ENCODE results near the gene SEMA3G. TPM values are rescaled to one million over a fixed set of nuclear protein-coding genes. Genes with fewer than 3 reads are reported as not detected.

SEMA3G gene
- total RNA-seq, 1 experiment from 2014 or later, result 1.6 TPM

DNA sequence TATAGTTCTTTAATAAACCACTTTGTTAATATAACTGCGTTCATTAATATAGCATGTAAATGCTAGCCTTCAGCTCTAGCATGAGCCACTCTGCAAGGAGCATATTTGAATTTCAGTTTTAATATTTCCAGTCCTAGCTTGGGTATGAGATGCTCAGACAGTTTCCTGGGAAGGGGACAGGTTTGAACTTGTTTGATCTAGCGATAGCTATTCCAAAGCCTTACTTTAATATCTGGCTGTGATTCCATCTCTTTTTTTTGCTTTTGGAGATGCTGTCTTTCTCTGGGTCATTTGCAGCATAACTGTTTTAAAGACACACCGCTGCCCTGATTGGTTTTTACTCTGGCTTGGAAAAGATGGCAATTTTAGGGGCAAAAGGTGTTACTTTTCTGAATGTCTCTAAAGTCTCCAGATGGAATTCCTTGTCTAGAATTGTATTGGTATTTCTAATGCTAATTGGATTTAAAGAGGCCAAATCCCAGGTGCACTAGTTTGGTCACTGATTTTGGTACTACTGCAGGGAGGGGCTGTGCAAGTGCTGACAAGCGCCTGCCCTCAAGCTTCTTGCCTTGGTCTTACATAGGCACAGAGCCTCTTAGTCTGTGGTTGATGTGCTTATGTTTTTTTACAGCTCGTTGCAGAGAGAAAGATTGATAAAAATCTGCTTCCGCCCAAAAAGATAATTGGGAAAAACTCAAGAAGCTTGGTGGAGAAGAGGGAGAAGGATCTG, 13.3 kb upstream of the SEMA3G start:
- DNase-seq (ENCODE audit: low spot score) (no peak), ATAC-seq (no peak)
- peaks cover 43% of the 10 kb centered on the region for H3K36me3 Mint-ChIP-seq
- no peaks in the 10 kb centered on the region for H3K9me3 Mint-ChIP-seq
- peak overlapping the region; percentile 33; the same call in 1 of the 2 replicates for H3K27ac Mint-ChIP-seq
- ChIA-PET CTCF (interaction anchor here (0.7 to 2.4 kb wide), 3 partner anchors 11 to 46 kb away, joined by 3 to 12 read pairs (median 4); no protein-coding TSS in a partner anchor), POLR2A (no interaction called here)
- H3K4me1 Mint-ChIP-seq, result peaks cover 28% of the 10 kb centered on the region
- H3K4me3 Mint-ChIP-seq, result no peak overlapping the region
- TF ChIP-seq FOXJ3 (CRISPR knock-in tag; IDR thresholded peaks at IDR 0.05; ENCODE audit: borderline replicate concordance) (no peak), ZBTB21 (CRISPR knock-in tag; IDR thresholded peaks at IDR 0.05; ENCODE audit: borderline replicate concordance) (no peak), MXD4 (CRISPR knock-in tag; IDR thresholded peaks at IDR 0.05; ENCODE audit: borderline replicate concordance) (no peak), GABPB1 (CRISPR knock-in tag; IDR thresholded peaks at IDR 0.05) (no peak), ATF2 (CRISPR knock-in tag; IDR thresholded peaks at IDR 0.05; ENCODE audit: borderline replicate concordance, low read depth) (no peak), RELA (CRISPR knock-in tag; IDR thresholded peaks at IDR 0.05; ENCODE audit: borderline replicate concordance) (no peak), ZNF138 (CRISPR knock-in tag; conservative IDR thresholded peaks at IDR 0.05) (no peak), MYBL2 (CRISPR knock-in tag; IDR thresholded peaks at IDR 0.05) (no peak)
- TF ChIP-seq, protein P1, sequence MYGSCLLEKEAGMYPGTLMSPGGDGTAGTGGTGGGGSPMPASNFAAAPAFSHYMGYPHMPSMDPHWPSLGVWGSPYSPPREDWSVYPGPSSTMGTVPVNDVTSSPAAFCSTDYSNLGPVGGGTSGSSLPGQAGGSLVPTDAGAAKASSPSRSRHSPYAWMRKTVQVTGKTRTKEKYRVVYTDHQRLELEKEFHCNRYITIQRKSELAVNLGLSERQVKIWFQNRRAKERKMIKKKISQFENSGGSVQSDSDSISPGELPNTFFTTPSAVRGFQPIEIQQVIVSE (CRISPR knock-in tag; IDR thresholded peaks at IDR 0.05; ENCODE audit: borderline replicate concordance), result no peak
- TF ChIP-seq, protein P2, sequence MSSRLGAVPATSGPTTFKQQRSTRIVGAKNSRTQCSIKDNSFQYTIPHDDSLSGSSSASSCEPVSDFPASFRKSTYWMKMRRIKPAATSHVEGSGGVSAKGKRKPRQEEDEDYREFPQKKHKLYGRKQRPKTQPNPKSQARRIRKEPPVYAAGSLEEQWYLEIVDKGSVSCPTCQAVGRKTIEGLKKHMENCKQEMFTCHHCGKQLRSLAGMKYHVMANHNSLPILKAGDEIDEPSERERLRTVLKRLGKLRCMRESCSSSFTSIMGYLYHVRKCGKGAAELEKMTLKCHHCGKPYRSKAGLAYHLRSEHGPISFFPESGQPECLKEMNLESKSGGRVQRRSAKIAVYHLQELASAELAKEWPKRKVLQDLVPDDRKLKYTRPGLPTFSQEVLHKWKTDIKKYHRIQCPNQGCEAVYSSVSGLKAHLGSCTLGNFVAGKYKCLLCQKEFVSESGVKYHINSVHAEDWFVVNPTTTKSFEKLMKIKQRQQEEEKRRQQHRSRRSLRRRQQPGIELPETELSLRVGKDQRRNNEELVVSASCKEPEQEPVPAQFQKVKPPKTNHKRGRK (CRISPR knock-in tag; IDR thresholded peaks at IDR 0.05; ENCODE audit: borderline replicate concordance), result no peak
- H3K27me3 Mint-ChIP-seq (ENCODE audit: low read depth), result no peaks in the 10 kb centered on the region; the same call in 1 of the 2 replicates

DNA sequence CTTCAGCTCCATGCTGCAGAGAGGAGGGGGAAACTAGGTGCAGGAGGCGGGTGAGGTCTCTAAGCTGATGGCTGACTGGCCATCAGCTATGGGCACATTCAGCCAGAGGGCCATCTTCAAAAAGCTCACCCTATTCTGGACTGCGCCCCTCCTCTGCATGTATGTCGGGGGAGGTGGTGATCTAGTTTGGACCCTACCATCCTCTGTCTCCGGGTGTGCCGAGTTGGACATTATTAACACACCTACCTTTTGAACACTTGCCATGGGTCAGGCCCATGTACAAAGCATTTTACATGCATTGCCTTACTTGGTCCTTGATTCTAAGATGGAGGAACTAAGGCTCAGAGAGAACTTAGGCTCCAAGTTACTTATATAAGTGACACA, 11.9 kb upstream of the SEMA3G start:
- peaks cover 28% of the 10 kb centered on the region for H3K4me1 Mint-ChIP-seq
- H3K9me3 Mint-ChIP-seq, result no peaks in the 10 kb centered on the region
- no peak overlapping the region for H3K27ac Mint-ChIP-seq
- no peaks in the 10 kb centered on the region; the same call in 1 of the 2 replicates for H3K27me3 Mint-ChIP-seq (ENCODE audit: low read depth)
- peaks cover 35% of the 10 kb centered on the region for H3K36me3 Mint-ChIP-seq
- H3K4me3 Mint-ChIP-seq, result peak overlapping the region; percentile 98
- TF ChIP-seq ESRRA (CRISPR knock-in tag; IDR thresholded peaks at IDR 0.05; ENCODE audit: borderline replicate concordance) (no peak), KAT7 (CRISPR knock-in tag; IDR thresholded peaks at IDR 0.05; ENCODE audit: borderline replicate concordance) (no peak), SMAD4 (CRISPR knock-in tag; IDR thresholded peaks at IDR 0.05) (no peak), ZNF138 (CRISPR knock-in tag; conservative IDR thresholded peaks at IDR 0.05) (no peak), ZNF232 (CRISPR knock-in tag; IDR thresholded peaks at IDR 0.05) (no peak), HMGA2 (CRISPR knock-in tag; IDR thresholded peaks at IDR 0.05) (no peak)
- TF ChIP-seq, protein P3, sequence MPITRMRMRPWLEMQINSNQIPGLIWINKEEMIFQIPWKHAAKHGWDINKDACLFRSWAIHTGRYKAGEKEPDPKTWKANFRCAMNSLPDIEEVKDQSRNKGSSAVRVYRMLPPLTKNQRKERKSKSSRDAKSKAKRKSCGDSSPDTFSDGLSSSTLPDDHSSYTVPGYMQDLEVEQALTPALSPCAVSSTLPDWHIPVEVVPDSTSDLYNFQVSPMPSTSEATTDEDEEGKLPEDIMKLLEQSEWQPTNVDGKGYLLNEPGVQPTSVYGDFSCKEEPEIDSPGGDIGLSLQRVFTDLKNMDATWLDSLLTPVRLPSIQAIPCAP (CRISPR knock-in tag; IDR thresholded peaks at IDR 0.05), result no peak
- ChIA-PET CTCF (interaction anchor here (1.0 to 1.4 kb wide), 2 partner anchors 26 to 72 kb away, joined by 3 to 6 read pairs; no protein-coding TSS in a partner anchor), POLR2A (no interaction called here)
- DNase-seq (ENCODE audit: low spot score) (no peak), ATAC-seq (peak; percentile 7; the same call in 1 of the 2 replicates)
